Liver (tissue), 1 donor: ENCODE measurements around the gene GRID1.

ENCODE experiments used
- TAF1 ChIP-seq: conservative IDR thresholded peaks from 2 replicates; pipeline ENCODE4 v1.6.1; 2016; ENCODE audit warnings: antibody characterized with exemption, mild to moderate bottlenecking
- TF ChIP-seq, protein P1 (sequence below): IDR thresholded peaks from 2 replicates; pipeline ENCODE4 v1.6.1; 2016; ENCODE audit warnings: antibody characterized with exemption
- donor health status: healthy.

DNA sequence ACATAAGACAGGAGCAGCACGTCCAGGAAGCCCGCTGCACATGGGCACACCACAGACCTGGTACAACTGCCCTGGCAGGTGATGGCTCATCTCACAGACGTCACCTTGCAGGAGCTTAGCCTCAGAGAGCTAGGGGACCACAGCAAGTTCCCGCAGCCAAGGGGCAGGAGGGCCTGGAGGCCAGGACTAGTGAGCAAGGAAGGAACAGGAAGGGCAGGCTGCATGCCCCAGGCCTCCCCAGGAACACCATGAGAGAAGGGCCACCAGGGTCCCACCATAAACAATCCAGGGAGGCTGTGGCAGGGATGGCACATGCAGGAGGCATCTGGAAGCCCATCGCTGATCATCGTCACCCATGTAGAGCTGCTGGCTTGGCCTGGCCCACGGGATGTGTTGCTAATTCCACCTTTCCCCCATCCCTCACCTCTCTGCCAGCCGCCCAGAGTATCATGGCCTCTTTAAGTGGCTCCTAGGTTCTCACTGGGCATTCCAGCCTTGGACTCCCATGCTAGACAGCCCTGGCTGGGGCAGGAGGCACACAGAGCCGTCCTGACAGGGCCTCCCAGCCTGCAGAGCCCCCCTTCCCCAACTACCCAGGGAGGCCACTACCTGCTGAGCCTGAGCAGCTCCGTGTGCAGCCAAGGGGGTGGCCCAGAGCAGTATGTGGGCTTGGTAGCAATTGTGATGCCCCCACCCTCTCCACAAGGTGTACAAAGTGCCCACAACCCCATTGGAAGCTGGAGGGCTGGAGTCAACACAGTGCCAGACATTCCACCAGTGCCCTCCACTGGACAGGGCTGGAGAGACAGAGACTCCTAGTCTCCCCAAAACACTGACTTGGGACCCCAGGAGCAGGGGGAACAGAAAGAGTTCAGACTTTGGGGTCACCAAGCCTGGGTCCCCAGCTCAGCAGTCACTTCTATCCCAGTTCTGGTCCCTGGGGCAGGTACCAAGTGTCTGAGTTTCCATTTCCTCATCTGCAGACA lies 35.5 kb downstream of the GRID1 start:
- TF ChIP-seq, protein P1, sequence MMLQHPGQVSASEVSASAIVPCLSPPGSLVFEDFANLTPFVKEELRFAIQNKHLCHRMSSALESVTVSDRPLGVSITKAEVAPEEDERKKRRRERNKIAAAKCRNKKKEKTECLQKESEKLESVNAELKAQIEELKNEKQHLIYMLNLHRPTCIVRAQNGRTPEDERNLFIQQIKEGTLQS: no peak
- no peak for TF ChIP-seq TAF1
